Right forelimb (tissue), 1 donor: ENCODE measurements around the gene LMNTD1.

Experiments used
- DNase-seq: peaks from one replicate; pipeline ENCODE4 v3.0.0-alpha.2; 2018

LMNTD1 gene

DNA sequence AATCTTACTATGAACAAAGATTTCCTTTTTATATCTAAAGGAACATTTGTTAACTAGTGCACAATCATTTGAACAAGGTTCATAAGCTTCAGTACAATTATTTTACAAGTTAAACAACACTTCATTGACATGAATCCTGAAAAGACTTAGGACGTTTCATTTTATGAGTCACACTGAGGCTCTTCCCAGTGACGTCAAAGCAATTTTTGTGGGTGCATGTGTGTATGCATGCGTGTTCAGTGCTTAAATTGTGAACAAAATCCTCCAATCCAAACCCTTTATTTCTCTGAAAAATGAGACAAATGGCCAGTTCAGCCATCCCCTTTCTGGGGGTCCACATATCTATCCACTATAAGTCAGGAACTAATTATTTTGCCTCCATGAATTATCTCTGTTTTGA, 2.9 kb downstream of the LMNTD1 start:
- DNase-seq, result no peak

DNA sequence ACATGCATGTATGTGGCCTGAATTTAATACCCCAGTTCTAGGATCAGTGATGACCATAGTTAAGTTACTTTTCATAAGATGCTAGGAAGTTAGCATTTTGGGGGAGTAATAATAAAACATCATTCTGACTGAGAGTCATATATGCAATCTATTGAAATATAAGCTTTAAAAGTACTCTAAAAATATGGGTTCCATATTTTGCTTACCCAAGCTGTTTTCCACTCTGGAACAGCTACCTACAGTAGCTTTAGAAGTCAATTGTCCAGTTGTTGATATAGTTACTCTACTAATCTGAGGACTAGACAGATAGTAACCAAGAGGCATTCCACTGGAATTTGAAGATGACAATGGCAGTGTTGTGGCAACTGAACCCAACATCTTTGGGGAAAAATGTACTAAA, 4.0 kb downstream of the LMNTD1 start:
- no peak for DNase-seq

DNA sequence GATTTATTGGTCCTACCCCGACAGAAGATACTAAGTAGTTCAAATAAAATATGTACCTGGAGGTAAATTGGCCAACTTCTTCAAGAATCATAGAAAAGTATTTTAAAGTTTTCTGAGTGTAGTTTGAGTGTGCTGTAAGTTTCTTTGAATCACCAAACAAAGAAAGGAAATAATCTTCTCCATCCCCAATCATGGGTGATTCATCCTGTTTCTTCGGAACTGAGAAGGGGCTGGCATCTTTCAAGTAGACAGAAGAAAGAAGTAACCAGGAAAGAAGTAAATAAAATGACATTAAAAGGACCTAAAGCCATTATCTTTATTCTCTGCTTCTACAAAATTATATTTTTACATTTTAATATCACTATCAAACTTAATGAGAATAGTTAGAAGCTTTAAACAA, 6.8 kb downstream of the LMNTD1 start:
- DNase-seq, result no peak

DNA sequence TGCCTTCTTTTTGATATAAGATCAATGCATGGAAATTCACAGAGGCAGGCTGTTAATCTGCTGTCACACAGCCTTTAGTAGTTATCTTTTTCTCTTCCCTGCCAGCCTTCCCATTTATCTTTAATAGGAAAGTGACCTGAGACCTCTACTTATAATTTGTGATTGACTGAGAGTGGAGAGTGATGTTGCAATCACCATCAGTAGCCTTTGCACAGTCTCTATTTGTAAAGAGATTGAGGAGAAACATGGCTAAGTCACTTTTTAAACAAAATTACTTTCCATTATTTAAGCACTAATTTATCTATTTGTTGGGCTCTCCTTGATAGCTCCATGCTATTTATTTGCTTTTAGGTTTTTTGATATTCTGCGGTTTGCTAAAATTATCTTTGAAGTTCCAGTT, 19.9 kb downstream of the LMNTD1 start:
- no peak for DNase-seq

DNA sequence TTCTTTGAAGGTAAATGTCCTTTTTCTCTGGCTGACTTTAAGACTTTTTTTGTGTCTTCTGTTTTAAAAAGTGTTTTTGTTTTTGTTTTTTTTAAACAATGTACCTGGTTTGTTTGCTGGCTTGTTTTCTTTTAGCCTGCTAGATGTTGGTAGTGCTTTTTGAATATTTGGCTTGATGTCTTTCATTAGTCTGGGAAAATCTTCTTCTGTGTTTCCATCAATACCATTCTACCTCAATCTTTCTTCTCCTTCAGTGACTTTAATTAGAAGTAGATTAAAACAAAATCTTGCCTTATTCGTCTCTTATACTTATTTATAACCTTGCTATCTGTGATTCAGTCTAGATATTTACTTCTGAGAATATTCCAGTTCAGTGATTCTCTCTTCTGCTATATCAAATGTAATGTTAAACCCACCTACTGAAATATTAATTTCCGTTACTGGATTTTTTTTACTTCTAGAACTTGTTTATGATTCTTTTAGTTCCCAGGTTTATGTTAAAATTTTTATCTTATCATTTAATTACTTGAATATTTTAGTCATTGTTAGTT, 21.5 kb downstream of the LMNTD1 start:
- no peak for DNase-seq

DNA sequence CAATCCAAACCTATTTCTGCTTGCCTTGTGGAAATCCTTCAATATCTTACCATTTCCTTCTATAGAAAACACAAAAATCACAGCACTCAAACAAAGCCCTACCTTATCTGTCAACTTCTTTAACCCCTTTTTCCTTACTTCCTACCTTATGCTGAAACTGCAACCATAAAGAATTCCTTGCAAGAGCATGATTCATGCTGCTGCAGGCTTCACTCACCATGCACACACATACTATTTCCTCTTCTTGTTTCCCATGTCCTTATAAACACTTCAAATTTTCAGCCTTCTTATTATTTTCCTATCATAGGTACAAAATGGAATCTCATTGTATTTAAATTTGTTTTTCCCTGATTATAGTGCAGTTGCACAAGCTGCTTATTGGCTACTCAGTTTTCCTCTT, 23.3 kb downstream of the LMNTD1 start:
- no peak for DNase-seq

DNA sequence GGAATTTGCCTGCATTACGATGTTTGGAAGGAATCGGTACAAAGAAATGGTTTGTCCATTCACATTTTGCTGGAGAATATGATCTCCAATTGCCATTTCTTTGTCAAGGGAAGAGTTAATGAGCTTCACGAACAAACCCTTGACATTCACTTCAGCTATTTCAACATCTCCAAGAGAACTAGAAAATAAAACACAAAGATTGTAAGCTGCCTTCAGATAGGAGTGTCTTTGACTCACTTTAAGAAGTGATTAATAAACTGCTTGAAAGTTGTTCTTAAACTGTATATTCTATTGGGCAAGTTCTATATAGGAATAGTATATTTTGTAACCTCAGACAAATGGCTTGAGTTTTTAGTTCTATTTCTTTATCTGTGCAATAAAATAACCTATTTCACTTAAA, 26.3 kb downstream of the LMNTD1 start:
- no peak for DNase-seq

DNA sequence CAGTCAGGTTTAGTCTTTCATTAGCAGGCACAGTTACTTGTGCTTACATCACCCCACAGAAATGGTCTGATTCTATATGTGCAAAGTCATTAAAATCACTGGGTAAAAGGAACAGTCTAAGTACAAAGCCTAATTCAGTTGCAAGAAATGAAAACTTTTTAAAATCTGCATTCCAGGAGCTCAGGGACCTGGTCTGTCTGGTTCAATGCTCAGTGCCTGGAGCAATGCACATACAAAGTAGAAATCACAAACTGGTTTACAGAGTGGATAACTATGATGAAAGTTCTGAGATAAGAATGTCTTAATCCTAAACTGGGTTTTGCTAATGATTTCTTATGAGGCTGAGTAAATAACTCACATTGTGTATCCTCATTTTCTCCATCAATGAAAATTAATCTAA, 28.7 kb downstream of the LMNTD1 start:
- no peak for DNase-seq

DNA sequence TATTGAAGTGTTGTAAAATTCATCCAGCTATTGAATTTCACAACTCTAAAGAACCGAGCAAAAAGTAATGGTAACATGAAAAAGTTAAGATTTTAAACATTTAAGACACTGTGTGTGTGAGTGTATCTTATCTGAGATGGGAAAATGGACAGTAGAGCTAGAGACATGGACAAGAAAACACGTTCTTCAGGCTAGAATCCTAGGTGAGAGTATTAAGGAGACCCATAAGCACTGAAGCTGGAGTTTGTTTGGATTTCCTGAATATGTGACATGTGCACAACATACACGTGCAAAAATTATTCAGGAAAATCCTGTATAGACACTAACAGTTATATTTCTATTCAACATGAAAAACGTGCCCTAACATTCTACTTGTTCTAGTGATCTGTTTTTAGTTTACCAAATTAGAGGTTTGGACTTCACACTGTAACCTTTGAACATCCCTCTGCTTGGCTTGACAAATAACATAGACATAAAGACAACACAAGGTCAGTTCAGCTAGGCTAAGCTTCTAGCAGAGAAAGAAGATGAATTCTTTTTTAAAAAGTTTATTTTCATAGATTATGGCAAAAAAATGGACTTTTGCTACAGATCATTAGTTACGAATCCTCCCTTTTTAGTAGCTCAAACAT, 31.3 kb downstream of the LMNTD1 start:
- no peak for DNase-seq

DNA sequence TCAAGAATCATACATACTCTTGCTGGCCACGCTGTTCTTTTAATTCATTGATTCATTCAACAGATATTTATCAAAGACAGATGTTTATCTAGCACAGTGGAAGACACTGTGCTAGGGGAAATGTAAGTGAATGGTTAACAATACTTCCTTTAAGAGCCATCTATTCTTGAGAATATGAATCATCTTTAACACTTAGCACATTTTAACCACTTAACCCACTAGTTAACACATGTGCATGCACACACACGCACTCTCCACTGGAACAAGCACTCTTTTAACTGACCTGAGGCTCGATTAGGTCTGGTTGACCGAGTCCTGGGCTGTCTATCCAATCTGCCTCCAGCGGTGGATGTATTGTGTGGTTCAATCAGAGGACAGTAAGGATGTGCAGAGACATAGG, 34.6 kb downstream of the LMNTD1 start:
- DNase-seq, result no peak

DNA sequence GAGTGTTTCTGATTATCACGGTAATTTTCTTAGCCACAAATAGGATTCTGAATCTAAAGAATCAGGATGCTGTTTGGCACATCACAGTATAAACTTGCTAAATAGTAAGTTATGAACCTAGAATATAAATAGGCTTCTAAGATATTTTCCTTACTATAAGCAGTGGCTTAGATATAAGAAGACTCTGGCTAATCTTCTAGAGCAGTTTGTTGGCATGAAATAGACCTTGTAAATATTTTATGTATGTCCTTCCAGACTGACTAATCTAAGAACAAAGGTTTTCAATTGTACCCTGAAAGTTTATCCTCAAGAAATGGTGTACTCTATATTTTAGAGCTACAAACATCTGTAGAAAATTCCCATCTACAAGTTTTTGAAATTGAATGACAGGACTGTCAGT, 48.3 kb downstream of the LMNTD1 start:
- DNase-seq, result no peak

DNA sequence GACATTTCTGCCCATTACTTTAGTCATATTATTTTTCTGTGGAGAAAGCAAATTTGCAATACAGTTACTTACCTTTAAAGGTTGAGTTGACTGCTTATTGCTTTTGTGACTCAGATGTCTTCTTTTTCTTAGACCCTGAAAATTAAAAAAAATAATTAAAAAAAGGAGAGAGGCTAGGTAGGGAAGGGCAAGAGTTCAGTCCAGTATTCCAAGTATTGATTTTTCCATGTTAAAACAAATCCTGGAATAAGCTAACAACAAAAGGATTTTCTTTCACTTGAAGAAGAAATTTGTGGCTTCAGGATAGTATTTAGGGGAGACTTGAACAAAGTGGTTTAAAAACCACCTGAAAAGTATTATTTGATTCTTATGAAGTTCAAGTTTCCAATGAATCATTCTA, 49.4 kb downstream of the LMNTD1 start:
- DNase-seq, result no peak

DNA sequence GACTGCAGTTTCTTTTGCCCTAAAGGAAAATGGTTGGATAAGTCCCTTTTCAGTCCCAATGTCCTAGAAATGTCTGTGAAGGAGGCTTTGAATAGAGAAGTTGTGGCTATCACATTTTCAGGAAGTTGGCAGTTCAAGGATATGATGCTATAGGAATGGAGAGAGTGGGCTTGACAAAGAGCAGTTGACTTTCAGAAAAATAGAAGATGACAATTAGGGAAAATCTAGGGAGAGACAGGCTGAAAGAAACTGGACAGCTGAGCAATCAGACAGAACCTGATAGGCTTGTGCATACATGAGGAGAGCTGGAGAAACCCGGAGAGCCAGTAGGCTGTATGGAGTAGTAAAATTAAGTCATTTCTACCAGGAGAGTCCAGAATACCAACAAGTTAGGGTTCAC, 50.5 kb downstream of the LMNTD1 start:
- no peak for DNase-seq

DNA sequence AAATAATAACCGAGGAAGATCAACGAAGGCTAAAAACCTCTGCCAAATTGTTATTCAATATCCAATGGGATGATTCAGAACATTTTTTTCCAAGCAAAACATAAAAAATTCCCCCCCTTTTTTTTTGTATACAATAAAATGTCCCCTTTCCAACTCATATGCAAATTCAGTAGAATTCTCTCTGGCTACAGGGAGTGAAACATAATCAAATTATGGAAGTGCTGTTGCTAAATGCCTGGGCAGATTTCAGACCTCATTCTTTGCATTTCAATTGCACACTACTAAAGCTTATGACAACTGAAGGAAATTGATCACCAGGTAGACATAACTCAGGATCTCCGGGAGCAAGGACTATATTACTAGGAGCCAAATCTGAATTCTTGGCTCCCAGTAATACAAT, 51.0 kb downstream of the LMNTD1 start:
- no peak for DNase-seq

DNA sequence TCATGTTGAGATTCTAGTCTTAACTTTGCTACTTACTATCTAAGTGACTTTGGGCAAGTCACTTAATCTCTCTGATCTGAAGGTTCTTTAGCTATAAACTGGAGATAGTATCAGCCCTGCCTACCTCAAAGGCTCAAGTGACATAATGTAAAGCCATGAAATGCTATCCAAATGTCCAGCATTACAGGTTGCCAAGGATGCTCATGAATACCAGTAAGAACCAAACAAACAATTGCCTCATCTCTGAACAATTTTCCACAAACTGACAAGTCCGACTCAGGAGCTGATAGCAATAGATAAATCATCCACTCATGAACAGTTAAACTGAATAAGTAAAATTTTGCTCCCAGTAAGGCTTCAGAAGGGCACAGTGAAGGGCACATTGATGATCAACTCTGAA, 51.5 kb downstream of the LMNTD1 start:
- DNase-seq, result no peak

DNA sequence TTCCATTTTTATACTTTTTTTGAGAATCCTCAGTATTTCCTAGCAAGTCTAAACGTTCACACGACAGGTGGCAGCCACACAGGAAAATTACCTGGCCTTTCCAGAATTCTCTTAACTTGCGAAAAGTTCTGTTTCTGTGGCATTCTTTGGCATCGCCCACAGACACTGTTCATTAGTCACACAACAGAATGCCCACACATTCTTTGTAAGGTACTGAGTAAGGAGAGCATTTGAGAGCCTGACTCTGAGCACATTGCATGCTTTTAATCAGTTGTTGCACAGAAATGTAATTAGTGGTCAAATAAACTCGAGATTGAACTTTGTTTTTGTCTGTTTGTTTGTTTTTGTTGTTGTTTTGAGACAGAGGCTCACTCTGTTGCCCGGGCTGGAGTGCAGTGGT, 52.4 kb downstream of the LMNTD1 start:
- no peak for DNase-seq

DNA sequence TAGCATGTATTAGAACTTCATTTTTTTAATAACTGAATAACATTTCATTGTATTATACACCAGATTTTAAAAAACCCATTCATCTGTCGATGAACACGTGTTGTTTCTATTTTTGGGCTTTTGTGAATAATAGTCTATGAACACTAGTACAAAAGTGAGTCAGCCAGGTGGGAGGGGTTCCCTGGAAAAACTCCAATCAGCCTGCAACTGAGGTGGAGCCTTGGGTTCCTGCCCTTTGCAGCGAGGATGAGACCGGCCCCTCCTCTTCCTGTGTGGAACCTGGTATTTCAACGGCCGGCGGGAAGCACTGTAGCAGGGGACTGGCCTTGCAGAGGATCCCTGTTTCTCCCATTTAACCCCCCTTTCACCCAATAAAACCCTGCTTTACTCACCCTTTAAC, 56.1 kb downstream of the LMNTD1 start:
- DNase-seq, result no peak

DNA sequence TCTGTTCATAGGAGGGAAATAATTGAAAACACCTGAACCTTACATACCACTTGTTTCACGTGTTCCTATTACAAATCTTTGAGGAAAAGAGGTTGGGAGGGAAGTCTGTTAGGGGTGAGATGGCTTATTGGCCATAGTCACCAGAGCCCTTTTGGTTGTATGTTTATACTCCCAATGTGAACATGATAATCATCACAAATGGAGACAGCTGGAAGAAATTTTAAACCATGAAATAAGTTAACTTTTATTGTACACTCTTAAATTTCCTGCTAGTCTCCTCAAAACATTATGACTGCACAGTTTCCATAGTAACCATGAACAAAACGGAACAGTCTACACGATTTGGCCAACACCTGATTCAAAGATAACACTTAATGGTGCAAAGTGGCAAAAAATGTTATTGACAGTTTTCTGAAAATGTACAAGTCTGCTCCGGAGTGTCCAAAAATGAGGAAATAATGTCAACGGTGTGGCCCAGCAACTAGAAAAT, 56.9 kb downstream of the LMNTD1 start:
- no peak for DNase-seq

DNA sequence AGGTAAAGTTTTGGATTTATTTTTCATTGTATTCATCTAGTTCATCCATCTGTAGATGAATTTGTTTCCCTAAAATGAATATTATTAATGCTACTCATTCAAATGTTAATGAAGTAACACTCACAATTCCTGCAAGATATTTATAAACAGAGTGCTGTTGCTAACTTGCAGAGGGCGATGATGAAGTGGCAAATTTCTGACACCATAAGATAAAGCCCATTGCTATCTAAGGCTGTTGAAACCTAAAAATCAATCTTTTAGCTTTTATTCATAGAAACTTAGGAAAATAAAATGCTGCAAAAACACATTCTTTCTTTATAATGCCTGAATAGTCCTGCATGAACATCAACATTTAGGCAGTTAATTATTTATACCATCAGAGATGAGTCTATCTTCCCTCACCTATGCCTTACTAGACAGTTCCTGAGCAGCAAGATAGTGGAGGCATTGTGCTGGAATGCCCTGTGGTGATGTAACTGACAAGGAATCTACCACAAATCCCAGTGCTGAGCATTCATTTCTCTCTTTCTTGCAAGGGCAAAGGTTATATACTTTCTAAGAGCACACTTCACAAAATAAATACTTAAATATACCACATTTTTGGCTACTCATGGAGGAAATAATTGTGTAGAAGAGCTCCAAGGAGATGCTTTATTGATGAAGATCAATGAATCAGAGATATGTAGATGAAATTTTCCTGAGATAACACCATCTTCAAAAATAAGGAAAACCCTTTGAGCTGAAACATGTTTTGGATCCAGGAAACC, 57.6 kb downstream of the LMNTD1 start:
- no peak for DNase-seq

DNA sequence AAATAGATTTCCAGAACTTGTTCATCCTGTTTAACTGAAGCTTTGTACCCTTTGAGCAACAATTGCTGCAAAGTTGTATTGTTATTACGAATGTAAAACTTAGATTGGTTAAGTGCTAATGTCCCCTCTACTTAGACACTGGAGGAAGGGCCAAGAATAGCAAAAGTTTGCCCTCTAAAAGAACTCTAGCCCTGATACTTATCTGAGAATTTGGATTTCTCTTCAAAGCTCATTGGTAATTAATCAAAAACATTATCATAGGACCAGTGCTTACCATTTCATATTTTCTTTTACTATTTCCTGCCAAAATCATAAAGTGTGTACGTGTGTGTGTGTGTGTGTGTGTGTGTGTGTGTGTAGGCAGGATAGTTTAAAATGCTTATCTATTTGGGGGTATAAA, 58.2 kb downstream of the LMNTD1 start:
- DNase-seq, result no peak

DNA sequence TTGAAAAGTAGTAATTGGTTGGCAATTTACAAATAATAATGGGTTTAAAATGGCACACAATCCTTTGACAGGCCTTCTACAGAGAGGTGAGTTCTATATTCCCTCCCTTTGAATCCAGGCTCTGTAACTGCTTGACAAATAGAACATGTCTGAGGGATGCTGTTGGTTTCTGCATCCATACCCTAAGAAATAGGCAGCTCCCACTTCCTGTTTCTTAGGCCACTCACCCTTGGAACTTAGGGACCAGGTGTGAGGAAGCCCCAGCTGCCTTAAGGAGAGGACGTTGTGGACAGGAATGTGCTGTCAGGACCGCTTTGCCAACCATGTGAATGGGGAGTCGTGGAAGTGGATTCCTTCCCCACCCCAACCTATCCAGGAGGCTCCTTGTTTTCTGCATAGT, 59.4 kb downstream of the LMNTD1 start:
- no peak for DNase-seq

DNA sequence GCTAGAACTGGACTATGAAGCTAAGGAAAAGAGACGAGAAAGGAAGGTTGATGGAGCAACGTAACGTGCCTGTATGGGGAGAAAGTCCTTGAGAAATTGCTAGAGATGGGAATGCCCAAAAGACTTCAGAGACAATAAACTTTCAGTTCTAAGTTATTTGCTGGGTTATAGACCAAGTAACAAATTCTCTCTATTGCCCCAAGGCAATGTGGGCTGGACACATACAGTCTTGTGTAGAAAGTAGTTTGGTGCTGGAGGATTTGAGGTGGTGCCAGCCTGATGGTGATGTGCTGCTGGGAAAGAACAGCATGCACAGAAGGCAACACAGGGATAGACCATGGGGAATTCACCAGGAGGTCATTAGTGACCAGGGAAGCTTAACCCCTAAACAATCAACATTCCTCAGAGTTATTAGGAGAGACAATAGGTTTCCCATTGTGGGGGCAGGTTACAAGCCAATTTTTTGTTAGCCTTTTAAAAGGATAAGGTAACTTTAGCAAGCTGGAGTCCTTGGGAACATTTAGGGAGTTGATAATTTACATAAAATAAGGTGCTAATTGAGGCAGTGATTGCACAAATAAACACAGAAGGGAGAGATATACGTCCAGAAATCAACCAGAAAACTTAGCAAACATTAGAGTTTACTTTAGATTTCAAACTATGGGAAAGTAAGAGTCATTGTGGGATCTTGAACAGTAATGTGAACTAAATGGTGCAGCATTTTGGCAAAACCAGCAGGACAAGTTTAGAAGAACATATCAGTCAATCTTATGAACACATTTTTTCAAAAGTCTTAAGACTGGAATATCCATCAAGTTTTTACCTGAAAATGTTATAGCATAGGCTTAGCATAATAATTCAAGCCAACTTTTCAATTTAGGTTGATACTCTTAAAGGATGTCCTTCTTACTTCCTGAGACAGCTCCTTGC, 61.4 kb downstream of the LMNTD1 start:
- DNase-seq, result no peak
